Measurements from ENCODE around the gene CPNE5.

Gene CPNE5

GRCh38 chr6:36697481-36697903 is 141.8 kb downstream of the CPNE5 start, which contains the start of gene RAB44:
TSS of gene RAB44 (plus strand) at chr6:36697826. CDS start at chr6:36704236, 6,410 bp downstream.
- no peak for DNase-seq

- DNase-seq: no peak
Measured at GRCh38 chr6:36695414-36695813, 143.8 kb downstream of the CPNE5 start.

- DNase-seq: no peak
Measured at GRCh38 chr6:36694616-36695015, 144.6 kb downstream of the CPNE5 start.

DNA sequence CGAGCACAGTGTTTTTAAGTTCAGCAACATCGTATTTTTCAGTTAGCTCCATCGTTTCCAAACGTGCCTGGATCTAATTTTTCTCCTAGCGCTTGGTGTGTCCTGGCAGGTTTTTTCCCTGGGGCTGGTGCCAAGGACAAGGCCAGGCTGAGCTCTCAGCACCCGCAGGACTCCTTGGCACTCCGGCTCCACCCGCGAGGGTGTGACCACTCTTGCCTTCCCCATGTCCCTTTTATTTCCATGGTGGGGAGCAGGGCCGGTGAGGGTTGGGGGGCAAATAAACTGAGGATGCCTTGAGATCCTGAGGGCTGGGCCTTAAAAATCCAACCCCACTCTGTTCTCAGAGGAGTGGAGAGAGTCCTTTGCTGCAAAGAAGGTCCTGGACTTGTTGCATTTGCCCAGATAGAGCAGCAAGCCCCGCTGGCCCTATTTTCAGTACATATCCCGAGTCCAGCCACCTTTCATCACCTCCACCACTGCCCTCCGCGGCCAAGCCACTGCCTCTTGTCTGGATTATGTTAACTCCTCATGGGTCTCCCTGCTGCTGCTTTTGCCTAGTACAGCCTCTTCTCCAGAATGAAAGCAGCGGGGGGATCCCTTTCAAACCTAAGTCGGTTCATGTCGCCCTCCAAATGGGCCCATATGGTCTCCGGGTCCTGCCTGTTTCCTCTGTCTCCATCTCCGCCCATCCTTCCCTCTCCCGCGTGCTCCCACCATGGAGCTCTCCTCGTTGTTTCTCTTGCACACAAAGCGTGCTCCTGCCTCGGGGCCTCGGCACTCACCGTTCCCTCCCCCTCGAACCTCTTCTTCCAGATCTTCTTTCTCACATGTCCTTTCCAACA is 146.2 kb downstream of the CPNE5 start:
- DNase-seq: no peak

- no peak for DNase-seq
Measured at GRCh38 chr6:36692220-36692619, 147.0 kb downstream of the CPNE5 start.

DNA sequence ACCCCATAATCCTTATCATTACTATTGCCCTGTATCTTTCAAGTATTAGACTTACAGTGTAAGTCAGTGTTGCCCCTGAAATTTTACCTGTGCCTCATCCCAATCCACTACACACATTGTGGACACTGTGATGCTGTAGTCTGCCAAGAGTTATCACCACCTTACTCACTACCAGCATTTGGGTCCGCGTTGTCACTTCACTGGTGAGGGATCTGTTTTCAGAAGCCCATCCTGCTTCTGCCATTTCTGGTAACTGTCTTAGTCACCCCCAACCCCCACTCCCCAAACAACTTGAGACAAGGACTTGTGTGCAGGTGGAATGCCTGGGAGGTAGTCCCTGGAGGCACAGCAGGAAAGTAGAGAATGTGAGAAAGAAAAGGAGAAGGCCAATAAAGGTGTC is 147.6 kb downstream of the CPNE5 start:
- no peak for DNase-seq

DNA sequence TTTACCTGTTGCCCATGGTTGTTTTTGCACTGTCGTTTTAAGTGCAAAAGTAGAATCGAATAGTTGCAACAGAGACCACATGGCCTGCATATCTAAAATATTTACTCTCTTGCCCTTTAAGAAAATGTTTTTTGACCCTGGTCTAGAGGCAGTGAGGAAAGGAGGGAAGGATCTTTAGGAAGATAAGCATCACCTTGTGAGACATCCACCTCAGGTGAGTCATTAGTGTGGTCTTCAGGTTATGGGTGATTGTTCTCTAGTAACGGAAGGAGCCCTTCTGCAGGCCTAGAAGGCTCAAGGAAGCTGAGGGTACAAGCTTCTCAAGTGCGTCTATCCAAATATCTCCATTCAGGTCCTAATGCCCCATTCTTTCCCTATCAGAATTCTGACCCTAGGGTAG is 148.2 kb downstream of the CPNE5 start:
- DNase-seq: no peak

Data from activated naive CD4-positive, alpha-beta T cell treated with anti-CD3 and anti-CD28 coated beads, Interleukin-2, amount 50 U/mL, for 16 hours (primary cell).